GM20000 (cell line): Measurements from ENCODE around the gene TSSK6.
"Not testable (repeated sequence)": the region's sequence is repeated elsewhere in the genome, so short reads cannot be mapped to it uniquely, and the experiment has no call there.

Experiments
- DNase-seq: peaks from one replicate; pipeline ENCODE4 v3.0.0; 2012; ENCODE audit warnings: low spot score
- TF ChIP-seq, protein P1 (sequence below): IDR thresholded peaks from 2 replicates; pipeline ENCODE4 v1.5.1; 2012; ENCODE audit warnings: mild to moderate bottlenecking, control low read depth; ENCODE audit errors: extremely low read depth, missing control alignments

The TSSK6 gene

DNA sequence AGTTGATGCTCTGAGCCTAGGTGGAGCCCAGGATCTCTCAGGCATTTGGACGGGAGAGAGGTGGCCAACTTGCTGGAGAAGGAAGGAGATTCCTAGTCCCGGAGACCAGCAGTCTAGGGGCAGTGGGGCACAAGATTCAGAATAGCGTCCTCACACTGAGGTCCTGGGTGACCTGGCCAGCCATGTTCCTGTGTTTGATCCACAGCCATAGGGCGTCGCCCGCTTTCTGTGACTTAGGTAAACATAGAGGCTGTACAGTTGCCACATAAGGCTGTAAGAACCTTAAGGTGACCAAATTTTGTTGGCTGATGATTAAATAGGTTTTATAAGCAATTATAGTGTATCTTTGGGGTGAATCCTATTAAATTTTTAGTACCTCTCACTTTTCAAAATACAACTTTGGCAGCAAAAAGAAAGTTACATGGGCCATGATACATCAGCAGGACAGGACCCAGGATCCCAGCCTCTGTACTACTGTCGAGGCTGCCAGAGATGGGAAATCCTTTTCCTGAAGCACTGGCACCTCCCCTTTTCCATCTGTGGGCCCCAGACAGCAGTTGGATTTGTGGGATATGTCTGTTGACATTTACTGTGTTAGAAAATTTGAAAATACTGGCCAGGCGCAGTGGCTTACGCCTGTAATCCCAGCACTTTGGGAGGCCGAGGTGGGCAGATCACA is 37.5 kb downstream of the TSSK6 start:
- TF ChIP-seq, protein P1, sequence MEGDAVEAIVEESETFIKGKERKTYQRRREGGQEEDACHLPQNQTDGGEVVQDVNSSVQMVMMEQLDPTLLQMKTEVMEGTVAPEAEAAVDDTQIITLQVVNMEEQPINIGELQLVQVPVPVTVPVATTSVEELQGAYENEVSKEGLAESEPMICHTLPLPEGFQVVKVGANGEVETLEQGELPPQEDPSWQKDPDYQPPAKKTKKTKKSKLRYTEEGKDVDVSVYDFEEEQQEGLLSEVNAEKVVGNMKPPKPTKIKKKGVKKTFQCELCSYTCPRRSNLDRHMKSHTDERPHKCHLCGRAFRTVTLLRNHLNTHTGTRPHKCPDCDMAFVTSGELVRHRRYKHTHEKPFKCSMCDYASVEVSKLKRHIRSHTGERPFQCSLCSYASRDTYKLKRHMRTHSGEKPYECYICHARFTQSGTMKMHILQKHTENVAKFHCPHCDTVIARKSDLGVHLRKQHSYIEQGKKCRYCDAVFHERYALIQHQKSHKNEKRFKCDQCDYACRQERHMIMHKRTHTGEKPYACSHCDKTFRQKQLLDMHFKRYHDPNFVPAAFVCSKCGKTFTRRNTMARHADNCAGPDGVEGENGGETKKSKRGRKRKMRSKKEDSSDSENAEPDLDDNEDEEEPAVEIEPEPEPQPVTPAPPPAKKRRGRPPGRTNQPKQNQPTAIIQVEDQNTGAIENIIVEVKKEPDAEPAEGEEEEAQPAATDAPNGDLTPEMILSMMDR = no peak

DNA sequence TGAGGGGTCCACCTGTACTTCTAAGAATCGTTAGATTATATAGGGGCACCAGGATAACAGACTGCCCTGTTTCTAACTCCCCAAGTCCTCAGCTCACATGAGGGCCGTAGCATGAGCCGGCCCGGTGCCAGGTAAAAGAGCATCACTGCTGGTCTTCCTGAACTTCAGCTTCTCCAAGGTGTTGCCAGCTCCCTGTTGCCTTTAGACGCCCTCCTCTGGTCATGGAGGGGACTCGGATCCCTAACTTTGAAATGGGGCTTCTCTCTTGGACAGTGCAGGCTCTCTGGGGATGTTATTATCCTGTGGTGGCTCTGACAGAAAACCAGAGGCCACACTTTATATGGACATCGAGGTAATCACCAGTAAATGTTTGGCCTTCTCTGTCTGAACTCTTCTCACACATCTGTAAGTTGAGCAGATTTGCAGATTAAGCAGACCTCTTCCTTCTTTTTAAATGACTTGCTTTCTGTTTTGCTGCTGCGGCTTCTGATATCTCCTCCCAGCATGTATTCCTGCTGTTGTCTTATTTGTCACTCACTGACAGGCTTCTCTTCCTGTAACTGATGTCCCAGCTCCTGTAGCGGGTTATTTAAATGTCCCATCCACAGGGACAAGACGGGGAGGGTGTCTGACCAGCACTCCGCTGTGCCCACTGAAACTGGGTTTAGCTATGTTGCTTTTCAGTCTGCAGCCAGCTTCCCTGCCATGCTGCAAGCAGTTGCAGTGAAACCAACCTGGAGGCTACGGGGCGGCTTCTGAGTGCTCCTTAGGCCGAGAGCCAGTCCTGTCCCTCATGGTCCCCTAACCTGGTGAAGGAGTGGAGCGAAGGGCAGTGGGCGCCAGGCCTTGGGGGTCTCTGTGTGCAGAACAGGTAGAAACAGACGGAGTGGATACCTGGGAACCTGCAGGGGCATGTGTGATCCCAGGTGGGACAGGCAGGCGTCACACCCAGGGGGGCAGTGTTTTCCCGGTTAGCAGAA is 39.2 kb downstream of the TSSK6 start:
- no peak for DNase-seq
- TF ChIP-seq, protein P1 = no peak

More for the DNA sequence above, 37.5 kb downstream of the TSSK6 start:
- no peak for DNase-seq

DNA sequence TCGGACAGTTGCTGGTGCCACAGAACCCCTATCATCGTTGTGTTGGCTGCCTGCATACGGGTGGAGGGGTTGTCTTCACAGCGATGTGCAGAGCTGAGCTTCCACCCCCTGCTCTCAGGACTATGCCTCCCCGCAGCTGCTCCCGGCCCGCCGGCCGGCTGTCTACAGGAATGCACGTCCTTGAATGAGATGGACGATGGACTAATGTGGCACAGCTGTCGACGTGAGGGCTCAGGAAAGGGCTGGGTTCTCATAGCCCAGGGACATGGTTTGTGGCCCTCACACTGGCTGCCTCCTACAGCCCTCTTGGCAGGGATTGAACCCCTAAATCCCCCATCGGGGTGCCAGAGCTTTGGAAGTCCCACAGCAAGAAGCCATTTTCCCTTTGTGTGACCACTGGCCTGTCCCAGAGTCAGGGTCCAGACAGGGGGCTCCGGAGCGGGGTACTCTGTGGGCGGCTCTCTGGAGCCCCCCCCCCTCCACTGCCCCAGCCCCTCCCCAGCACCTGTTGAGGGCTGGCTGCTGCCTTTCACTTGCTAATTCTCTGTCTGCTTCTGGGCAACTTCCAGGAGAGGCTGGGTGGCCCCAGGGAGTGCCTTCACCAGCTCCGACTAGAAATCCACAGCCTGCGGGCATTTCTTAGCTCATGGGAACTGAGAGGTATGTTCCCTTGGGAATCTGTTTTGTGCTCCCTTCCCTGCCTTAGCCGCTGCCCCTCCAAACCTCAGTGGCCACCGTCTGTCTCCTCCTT is 40.2 kb downstream of the TSSK6 start:
- no peak for DNase-seq
- TF ChIP-seq, protein P1 = no peak

DNA sequence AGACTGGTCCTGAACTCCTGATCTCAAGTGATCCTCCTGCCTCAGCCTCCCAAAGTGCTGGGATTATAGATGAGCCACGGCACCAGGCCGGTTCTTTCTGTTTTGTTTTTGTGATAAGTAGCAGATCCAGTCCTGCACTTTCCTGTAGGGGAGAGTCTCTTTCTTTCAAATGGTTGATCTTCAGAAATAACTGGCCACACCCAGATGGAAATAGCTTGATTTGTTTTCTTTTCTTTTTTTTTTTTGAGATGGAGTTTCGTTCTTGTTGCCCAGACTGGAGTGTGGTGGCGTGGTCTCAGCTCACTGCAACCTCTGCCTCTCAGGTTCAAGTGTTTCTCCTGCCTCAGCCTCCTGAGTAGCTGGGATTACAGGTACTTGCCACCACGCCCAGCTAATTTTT is 43.2 kb downstream of the TSSK6 start:
- not testable (repeated sequence) for DNase-seq

DNA sequence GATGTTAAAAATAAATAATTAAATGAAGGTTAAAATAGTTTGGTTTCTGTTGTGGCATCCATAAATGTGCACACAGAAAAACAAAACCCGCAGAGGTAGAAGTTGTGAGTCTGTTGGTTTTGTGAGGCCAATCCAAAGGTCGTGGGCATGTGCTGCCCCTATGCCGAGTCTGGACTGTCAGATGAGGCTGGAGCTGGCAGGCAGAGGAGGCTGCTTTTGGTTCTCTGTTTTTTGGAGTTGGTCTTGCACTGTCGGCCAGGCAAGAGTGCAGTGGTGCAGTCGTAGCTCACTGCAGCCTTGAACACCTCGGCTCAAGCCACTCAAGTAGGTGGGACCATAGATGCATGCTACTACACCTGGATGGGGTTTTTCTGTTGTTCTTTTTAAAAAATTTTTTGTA is 43.7 kb downstream of the TSSK6 start:
- TF ChIP-seq, protein P1 = no peak
- DNase-seq = no peak

DNA sequence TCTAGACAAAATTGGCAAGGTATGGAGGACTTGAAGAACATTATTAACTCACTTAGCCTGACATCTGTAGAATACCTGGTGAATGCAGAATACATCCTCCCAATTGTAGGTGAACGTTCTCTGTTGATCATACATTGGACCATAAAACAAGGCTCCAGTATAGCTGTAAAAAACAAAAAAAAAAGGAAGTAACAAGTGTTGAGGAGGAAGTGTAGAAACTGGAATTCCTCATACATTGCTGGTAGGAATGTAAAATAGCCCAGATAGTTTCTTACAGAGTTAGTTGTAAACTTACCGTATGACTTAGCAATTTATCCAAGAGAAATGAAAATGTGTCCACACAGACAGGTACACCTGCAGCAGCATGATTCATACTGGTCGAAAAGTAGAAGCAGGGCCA is 44.8 kb downstream of the TSSK6 start:
- no peak for DNase-seq
- TF ChIP-seq, protein P1 = no peak

DNA sequence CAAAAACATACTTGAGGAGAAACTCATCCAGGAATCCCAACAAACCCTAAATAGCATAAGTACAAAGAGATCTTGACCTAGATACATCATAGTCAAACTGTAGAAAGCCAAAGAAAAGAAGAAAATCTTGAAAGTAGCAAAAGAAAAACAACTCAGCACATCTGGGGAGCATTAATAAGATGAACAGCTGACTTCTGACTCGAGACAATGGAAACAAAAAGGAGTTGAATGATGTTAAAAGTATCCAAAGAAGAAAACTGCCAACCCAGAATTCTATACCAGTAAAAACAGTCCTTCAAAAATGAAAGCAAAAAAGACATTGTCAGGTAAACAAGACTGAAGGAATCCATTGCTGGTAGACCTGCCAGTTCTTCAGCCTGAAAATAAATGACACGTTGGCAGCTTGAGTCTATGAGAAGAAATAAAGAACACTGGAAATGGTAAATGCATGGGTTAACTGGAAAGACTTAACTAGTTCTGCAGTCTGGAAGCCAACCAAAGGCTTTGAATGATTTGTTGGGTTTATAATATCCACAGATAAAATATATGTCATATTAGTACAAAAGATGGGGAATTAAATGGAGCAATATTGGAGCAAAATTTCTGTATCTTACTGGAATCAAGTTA is 46.8 kb downstream of the TSSK6 start:
- TF ChIP-seq, protein P1 = no peak
- DNase-seq = no peak
